Right renal cortex interstitium (tissue), 3 donors: ENCODE measurements around the gene PCED1A. TPM values are rescaled to one million over a fixed set of nuclear protein-coding genes. Genes with fewer than 3 reads are reported as not detected.

Experiments used
- DNase-seq, 3 donors: peaks; one replicate each; pipeline ENCODE4 v3.0.0-alpha.2; 2013; ENCODE audit warnings: low read depth in 3 of 3, low spot score in 2 of 3
- polyA plus RNA-seq, 3 donors: library from polyadenylated mRNA; unstranded; fragments of 120-200 nt; gene quantifications; one replicate each; pipeline ENCODE4 v1.2.1, GENCODE V29; 2013; ENCODE audit not compliant: insufficient read length in 3 of 3

Gene PCED1A, protein sequence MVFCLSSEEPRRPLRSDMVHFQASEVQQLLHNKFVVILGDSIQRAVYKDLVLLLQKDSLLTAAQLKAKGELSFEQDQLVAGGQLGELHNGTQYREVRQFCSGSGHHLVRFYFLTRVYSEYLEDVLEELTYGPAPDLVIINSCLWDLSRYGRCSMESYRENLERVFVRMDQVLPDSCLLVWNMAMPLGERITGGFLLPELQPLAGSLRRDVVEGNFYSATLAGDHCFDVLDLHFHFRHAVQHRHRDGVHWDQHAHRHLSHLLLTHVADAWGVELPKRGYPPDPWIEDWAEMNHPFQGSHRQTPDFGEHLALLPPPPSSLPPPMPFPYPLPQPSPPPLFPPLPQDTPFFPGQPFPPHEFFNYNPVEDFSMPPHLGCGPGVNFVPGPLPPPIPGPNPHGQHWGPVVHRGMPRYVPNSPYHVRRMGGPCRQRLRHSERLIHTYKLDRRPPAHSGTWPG
- polyA plus RNA-seq = 10 to 100 TPM; 52.1 to 59.9 (median 52.4) TPM

DNA sequence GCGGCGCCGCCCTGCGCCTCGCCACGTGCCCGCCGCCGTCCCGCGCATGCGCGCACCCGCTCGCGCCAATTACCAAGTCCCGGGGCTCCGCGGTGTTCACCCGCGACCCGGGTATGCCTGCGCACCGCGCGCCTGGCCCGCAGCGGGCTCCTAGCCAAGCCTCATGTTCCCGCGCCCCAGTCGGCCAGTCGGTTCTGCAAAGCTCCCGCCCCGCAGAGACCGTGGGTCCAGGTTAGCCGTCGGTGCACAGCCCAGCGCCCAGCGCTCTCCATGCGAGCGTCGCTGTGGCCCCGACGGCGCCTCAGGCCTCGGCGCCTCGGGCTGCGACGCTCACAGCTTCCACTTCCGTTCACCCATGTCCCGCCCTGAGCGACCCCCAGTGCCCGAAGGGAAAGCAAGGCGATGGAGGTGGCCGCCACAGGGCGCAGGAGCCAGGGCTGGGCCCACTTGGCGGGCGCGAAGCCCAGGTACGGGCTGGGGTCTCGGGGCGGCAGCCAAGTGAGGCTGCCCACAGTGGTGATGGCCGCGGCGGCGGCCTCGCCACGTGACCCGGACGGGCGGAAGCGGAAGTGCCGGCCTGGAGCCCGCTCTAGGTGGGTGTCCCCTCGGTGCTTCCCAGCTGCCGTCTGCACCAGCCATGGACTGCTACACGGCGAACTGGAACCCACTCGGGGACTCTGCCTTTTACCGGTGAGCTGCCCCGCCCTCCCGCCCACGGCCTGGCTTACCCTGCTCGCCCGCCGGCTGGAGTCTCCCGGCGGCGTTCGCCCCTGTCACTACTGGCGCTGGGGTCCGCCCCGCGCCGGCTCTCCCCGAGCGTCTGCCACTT lies at the start of gene PCED1A, which contains the start of gene VPS16:
Gene PCED1A, minus strand, starts transcription at position 518 of the 829 bp plus-strand sequence. CDS start 743 bp downstream, outside the sequence.
Gene VPS16, plus strand, starts transcription at position 608 of the 829 bp plus-strand sequence. Its CDS starts 30 bp downstream, at position 638.
- DNase-seq = peak; percentile 70 to 77 (median 76)

DNA sequence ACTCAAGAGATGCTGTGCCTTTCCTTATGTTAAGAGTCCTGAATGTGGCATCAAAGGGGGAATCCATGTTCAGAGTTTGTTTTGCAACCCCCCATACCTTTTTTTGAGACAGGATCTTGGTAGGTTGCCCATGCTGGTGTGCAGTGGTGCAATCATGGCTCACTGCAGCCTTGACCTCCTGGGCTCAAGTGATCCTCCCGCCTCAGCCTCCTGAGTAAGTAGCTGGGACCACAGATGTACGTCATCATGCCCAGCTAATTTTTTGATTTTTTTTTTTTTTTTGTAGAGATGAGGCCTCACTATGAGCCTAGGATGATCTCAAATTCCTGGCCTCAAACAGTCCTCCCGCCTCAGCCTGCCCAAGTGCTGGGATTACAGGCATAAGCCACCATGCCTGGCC lies 49.3 kb upstream of the PCED1A start:
- no peak for DNase-seq

DNA sequence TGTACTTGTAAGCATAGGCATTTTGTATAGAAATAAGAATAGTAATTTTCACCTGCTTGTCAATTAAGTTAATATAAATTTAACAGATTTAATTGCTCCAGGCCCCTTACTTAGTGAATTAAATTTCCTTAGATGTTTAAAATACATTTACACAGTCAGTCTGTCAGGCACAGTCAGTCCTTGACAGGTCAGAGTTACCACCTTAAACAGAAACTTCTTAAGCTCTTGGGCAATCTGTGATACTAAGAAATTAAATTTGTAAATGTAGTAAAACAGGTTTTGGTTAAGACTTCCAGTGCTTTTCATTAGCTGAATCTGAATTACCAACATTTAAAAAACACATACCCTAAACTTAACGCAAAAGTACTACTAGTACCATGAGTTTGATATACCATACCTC lies 48.8 kb upstream of the PCED1A start:
- DNase-seq = no peak

DNA sequence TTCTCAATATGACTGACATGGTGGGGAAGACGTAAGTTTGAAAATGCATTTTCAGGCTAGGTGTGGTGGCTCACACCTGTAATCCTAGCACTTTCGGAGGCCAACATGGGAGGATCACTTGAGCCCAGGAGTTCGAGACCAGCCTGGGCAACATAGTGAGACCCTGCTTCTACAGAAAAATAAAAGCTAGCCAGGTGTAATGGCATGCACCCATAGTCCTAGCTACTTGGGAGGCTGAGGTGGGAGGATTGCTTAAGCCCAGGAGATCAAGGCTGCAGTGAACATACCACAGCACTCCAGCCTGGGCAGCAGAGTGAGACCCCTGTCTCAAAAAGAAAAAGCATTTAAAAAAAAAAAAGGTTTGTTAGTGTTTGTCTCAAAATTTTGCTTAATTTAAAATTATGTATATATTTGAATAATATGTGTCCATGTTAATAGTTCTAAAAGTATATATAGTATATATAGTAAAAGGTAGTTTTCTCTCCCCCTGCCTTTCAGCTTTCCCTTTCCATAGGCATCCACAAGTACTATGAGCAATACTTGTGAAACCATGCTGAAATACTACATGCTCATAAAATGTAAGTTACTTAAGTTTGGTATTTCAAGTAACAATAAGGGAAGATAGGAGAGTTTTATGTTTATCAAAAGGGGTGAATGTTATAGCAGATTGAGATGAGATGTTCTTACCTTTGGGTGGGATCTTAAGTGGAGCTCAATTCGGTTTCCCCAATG lies 47.9 kb upstream of the PCED1A start:
- no peak for DNase-seq

DNA sequence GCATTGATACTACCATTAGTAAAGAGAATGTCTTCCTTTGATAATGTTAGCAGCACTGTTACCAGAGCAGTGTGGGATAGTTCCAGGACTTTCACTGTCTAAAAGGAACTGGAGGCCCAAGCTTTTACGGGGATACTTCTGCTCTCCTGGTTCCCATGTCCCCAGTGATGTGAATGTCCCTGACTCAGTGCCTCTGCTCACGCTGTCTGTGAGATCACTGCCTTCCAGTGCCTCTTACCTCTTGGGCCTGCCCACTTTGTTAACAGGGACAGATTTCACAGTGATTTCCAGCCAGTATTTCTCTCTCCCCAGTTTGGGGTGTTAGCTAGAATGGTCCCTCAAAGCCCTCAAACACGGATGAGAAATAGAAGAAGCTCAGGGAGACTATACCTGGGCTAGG lies 47.3 kb upstream of the PCED1A start:
- DNase-seq = no peak

DNA sequence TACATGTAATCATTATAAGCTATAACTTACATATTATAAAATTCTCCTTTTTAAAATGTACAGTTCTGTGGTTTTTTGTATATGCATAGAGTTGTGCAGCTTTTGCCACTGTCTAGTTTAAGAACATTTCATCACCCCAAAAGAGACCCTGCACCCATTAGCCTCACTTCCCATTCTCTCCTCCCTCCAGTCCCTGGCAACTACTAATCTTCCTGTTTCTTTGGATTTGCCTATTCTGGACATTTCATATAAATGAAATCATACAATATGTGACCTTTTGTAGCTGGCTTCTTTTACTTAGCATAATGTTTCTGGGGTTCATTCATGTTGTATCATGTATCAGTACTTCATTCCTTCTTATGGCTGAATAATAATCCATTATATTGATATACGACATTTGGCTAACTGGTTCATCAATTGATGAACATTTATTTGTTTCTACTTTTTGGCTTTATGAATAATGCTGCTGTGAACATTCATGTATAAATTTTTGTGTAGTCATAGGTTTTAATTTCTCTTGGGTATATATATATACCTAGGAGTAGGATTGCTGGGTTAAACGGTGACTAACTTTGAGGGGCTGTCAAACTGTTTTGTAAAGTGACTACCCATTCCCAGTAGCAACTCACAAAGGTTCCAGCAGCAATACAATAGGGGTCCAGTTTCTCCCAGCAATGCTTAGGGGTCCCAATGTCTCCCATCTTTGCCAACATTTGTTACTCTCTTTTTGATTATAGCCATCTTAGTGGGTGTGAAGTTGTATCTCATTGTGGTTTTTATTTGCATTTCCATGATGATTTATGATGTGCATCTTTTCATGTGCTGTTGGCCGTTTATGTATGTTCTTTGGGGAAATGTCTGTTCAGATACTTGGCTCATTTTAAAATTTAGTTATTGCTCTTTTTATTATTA lies 43.5 kb upstream of the PCED1A start:
- DNase-seq = no peak

DNA sequence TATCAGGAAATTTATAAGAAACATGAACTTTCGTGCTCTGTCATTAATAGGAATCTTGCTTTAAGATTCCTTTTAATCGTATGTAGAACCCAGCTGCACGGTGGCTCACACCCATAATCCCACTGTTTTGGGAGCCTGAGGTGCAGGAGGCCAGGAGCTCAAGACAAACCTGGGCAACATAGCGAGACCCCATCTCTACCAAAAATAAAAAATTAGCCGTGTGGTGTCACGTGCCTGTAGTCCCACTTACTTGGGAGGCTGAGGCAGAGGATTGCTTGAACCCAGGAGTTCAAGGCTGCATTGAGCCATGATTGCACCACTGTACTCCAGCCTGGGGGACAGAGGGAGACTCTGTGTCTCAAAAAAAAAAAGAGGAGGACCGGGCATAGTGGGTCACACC lies 40.2 kb upstream of the PCED1A start:
- DNase-seq = no peak

DNA sequence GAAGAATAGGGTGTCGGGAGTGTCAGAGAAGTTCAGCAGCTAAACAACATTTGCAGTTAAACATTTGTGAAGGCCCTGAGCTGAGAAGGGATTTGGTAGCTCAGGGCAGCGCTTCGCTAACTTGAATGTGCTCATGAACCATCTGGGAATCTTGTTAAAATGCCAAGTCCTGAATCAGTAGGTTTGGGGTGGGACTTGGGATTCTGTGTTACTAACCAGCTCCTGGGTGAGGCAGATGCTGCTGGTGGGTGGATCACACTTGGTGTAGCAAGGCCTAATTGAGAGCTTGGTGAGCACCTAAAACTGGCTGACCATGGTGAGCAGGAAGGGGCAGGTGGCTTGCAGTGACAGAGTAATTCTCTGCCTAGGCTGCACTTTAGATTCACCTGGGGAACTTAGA lies 38.7 kb upstream of the PCED1A start:
- DNase-seq = no peak

DNA sequence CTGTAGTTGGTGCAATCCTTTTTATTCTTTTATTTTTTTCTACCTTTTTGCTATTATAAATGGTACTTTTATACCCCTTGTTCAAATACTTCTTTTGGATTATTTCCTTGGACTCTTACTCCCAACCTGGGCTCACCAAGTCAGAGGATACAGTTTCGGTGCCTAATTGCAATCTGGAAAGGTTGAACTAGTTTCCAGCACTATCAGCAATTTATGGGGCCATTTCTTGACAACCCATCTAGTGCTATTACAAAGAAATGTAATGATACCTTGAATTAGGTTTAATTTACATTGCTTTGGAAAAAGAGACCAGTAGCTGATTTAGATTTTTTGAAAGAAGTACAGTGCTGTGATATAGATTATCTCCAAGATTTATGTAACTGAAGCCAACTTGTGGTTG lies 38.1 kb upstream of the PCED1A start:
- DNase-seq = no peak

DNA sequence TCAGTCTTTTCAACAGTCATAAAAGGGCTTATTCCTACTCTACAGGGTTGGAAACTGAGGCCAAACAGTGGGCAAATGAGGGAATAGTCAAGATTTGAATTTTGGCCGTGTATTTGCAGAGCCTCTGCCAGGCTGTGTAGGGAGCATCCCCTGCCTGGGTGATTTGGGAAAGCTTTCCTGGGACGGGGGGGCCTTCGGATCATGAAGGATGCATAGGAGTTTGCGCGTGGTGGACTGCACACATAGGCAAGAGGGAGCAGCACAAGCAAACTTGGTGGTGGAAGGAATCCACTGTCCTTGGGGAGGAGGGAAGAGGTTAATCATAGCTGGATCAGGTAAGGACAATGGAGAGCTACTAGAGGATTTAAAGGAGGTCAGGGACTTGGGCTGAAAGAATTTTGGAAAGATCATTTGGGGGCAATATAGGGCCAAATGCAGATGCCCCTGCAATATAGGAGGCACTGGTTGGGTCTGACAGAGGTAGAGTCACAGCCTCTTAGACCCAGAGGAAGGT lies 35.3 kb upstream of the PCED1A start:
- DNase-seq = no peak

DNA sequence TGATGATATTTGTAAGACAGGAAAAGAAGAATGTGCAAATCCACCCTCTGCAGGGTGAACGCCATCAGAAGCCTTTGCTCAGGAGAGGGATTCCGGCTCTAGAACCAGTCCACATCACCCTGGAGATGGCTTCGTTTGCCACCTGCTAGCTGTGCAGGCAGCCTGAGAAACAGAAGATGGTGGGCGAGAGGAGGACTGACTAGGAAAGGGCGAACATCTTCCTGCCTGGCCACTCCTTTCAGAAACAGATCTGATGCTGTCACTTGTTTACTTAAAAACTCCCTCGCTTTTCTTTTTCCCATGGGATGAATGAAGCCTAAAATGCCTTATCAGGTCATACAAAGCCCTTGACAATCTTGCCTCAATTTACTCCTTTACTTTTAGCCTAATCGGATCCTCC lies 34.0 kb upstream of the PCED1A start:
- DNase-seq = no peak

DNA sequence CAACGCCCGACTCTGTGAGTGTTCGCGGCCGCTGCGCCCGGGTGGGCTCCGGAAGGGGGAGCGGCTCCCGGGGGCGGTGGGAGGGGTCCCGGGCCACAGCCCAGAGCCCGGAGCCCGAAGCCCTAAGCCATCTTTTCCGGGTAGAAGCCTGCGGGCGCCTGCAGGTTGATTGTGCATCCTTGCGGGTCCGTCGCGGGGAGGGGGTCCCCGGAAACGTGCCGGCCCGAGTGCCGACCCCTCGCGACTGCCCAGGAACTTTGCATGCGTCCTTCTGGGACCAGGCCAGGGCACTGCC lies 33.2 kb upstream of the PCED1A start:
- peak in 1 of 3 donors; percentile 32 for DNase-seq

DNA sequence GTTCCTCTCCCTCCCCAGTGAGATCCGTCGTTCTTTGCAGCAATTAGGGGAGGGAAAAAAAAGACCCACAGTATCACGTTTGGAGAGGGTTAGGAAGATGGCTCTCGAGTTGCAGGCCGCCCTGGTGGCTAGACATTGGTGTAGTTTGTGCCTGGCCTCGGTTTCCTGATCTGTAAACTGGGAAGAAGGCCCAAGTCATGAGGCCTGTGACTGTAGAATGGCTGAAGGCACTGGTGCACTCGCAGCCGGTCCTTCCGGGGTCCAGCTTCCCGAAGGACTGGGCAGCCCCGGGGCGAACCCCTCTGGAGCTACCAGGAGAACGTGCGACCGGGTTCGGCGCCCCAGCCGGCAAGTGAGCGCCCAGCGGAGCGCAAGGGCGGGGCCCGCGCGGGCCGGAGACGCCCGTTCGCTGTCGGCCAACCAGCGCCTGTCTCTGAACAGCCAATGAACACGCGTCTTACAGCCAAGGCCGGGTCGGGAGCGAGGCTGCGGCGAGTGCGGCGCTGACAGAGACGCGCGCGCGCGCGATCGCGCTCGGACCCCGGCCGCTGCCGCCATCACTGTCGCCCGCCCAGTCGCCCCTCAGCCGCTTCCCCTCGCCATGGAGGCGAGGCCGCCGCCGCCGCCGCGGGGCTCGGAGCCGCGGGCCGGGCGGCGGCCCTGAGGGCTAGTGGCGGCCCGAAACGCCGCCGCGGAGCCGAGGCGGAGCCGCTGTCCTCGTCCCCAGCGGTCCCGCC lies 32.7 kb upstream of the PCED1A start, which contains the start of gene PTPRA:
Gene PTPRA, plus strand, starts transcription at position 472 of the 737 bp plus-strand sequence. CDS start 90,797 bp downstream, outside the sequence.
- DNase-seq = peak; percentile 69 to 89 (median 78)

DNA sequence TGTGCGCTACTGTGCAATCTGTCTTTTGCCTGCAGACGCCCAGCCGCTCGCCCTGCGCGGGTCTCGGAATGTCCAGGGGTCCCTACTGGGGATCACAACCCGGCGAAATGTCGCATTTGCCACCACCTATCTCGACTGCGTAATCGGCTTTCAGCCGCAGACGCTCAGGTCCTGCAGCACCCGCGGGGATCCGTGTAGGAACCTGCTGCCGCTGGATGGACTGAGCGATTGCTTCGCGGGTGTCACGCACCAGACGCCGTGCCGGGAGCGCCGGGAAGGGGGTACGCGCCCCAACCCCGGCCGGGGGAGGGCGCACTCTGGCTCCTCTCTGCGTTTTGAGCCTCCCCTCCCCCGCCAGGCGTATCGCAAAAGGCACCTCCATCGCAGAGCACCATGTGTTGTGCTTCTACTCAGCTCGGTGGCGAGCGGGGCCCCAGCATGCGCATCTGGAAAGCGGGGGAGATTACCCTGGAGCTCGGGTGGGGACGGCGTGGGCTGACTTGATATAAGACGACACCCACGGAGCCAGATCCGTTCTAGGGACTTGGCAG lies 32.1 kb upstream of the PCED1A start:
- no peak for DNase-seq

DNA sequence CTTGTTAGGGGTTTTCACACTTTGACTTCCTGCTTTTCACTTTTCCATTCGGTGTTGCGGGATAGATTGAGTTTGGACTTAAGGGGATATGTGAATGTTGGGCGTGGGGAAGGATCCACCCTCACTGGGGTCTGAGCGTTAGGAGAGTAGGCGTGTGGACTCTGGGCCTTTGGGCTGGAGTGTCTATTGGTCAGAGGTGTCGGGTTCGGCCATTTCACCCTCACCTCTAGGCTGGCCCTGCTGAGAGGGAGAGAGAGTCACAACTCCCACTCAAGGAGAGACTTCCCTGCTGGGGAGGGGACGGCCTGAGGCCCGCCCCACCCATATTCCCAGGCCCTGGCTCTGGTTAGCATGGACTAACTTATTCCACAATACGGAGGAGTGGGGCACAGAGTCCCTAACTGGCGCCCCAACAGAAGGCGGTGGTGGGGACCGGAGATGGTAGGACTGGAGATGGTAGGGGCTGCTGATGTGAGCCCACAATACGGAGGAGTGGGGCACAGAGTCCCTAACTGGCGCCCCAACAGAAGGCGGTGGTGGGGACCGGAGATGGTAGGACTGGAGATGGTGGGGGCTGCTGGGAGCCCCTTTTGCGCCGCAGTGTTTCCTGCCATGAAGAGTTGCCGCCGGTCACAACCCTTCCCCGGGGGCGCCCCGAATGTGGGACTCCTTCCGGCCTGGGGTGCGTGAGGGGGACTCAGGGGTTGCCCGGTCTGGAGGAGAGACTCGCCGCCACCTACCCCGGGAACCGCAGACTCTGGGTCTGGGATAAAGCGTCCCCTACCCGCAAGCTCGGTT lies 31.4 kb upstream of the PCED1A start:
- DNase-seq = no peak

DNA sequence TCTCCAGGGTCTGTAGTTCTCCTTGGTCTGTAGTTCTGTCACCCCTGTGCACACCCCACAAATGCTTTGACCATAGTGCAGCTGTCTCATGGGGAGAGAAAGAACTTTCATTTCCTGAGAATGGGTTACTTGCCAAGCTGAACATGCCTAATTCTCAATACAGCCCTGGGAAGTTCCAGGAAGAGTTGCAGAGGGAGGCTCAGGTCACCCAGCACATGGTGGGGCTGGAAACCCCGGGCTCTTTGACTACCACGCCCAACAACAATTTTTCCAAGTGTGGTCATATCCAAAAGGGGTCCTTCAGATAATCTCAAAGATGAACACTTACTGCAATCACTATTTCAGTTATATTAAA lies 30.6 kb upstream of the PCED1A start:
- DNase-seq = no peak

DNA sequence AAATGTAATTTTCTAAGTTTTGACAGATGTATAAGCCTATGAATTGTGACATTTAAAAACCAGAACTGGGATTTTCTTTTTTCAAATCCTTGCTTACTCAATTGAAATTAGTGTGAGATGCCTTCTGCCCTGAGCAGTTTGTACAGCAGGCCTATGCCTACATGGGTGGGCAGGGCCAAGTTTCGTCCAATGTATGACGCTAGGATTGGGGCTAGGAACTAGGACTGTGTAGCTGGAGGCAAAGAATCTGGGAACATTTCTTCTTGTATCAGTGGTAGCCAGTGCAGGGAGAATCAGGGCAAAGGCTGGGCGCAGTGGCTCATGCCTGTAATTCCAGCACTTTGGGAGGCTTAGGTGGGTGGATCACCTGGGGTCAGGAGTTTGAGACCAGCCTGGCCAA lies 28.9 kb upstream of the PCED1A start:
- no peak for DNase-seq
